Heart left ventricle (tissue), 16 donors: ENCODE measurements around the gene CCNQ. TPM values are rescaled to one million over a fixed set of nuclear protein-coding genes. Genes with fewer than 3 reads are reported as not detected.
A peak's percentile ranks its signal among the peaks of the same experiment; 100 is the strongest.

Experiments
- ATAC-seq, 4 donors: fragments of 200-7000 bp; cut with Tn5 transposase; one replicate each; pipeline ENCODE4 v1.9.1; 2020 to 2022; ENCODE audit warnings: moderate library complexity in 4 of 4, mild to moderate bottlenecking in 3 of 4, moderate number of reproducible peaks in 1 of 4
- DNase-seq, 5 donors: peaks; one replicate each; pipeline ENCODE4 v3.0.0-alpha.2; 2020
- H3K27ac ChIP-seq, 12 donors: fragments of 200-600 bp; sonication (generic) in 4 of 12; one replicate each; pipeline versions ENCODE4 v1.5.0 to v1.8.0; 2016 to 2022; ENCODE audit warnings: mild to moderate bottlenecking in 2 of 12
- H3K27me3 ChIP-seq, 9 donors: fragments of 200-600 bp; sonication (generic) in 2 of 9; one replicate each; pipeline versions ENCODE4 v1.5.1 to v1.8.0; 2016 to 2022; ENCODE audit warnings: mild to moderate bottlenecking in 3 of 9
- H3K36me3 ChIP-seq, 9 donors: fragments of 200-600 bp; sonication (generic) in 2 of 9; one replicate each; pipeline versions ENCODE4 v1.5.0 to v1.8.0; 2018 to 2022; ENCODE audit warnings: mild to moderate bottlenecking in 2 of 9
- H3K4me1 ChIP-seq, 12 donors: fragments of 200-600 bp; sonication (generic) in 4 of 12; one replicate each; pipeline versions ENCODE4 v1.5.0 to v1.8.0; 2016 to 2022; ENCODE audit warnings: mild to moderate bottlenecking in 3 of 12
- H3K4me3 ChIP-seq, 12 donors: fragments of 200-600 bp; sonication (generic) in 4 of 12; one replicate each; pipeline versions ENCODE4 v1.5.0 to v1.8.0; 2017 to 2022; ENCODE audit warnings: mild to moderate bottlenecking in 9 of 12, moderate library complexity in 4 of 12
- H3K9me3 ChIP-seq, 12 donors: fragments of 200-600 bp; sonication (generic) in 4 of 12; one replicate each; pipeline versions ENCODE4 v1.5.0 to v1.8.0; 2016 to 2022; ENCODE audit warnings: mild to moderate bottlenecking in 1 of 12
- POLR2A ChIP-seq, 2 donors: fragments of 450-650 bp; IDR thresholded peaks; one replicate each; pipeline ENCODE4 v1.6.1; 2017; ENCODE audit warnings: antibody characterized with exemption in 2 of 2, mild to moderate bottlenecking in 2 of 2, moderate library complexity in 2 of 2
- WGBS, 4 donors: extraction: QIAGEN DNeasy Blood & Tissue Kit in 2 of 4; methylation state at CpG; one replicate each; pipeline versions ENCODE4 v1.1.5 to v1.1.7; 2013 to 2018; 5-methylcytosine and 5-hydroxymethylcytosine counted together
- intact Hi-C, 10 donors: fragments of 100-400 bp; cut with DNase I; formaldehyde crosslinking; loops; one replicate each; pipeline versions ENCODE4 v1.11.1 to v1.14.2; 2022
- polyA plus RNA-seq, 2 donors: library from polyadenylated mRNA; stranded (reverse); fragments of 200-250 nt; gene quantifications; one replicate each; pipeline ENCODE4 v1.2.3, GENCODE V29; 2013
- total RNA-seq, 9 donors: library from RNA; depleted of rRNA in 2 of 9; stranded (reverse); fragments of >200 nt in 2 of 9; fragmentation: NEBNext Ultra II Directional in 3 of 9; extraction: Animal tissue kit (Norgen Biotek cat#: 25700) in 3 of 9; gene quantifications; one replicate each; pipeline versions ENCODE4 v1.1.0 to v1.2.4, GENCODE V29; 2016 to 2023
- TF ChIP-seq, protein P1 (sequence below), 12 donors: fragments of 200-600 bp; sonication (generic) in 4 of 12; IDR thresholded peaks; one replicate each; pipeline versions ENCODE4 v1.5.0 to v1.8.0; 2018 to 2022; ENCODE audit warnings: antibody characterized with exemption in 12 of 12, mild to moderate bottlenecking in 5 of 12
- donor health status: ischemic (EF 13 %, LVEDD 7.1; RV severe dilation, severe dysfunction).
- donor health status: healthy with polysubstance abuse.
- donor health status: DM: no; HTN: yes; CAD: no.
- donor health status: DM: no; HTN: no; CAD: no.
- donor health status: ischemic (EF 25% LVEDD 6.9; RV normal size, moderate dysfunction).
- donor health status: ischemic (EF 25% LVEDD 5.7; RV mildly dilated, moderate dysfunction).
- donor health status: healthy.
- donor health status: DM: yes; HTN: yes; CAD: no.
- donor health status: ischemic (EF 35%, LVEDD 5.7; RV mildly dilated, moderate dysfunction).
- donor health status: nonischemic (EF 11% LVEDD 7.7; RV severe dilation, severe dysfunction).
- donor health status: DM: yes; HTN: yes; CAD: no.
- donor health status: PGD.
- donor health status: ischemic (EF 29% LVEDD 5.4; RV normal size, mild dysfunction).
- donor health status: nonischemic (EF 23%, LVEDD 6.1; RV moderate dilation, normal function).

The CCNQ gene
- total and polyA plus RNA-seq, 11 donors: 16.2 to 126 (median 46.5) TPM

GRCh38 chrX:153623310-153624029 is 24.5 kb upstream of the CCNQ start:
- H3K4me1 ChIP-seq: no peaks in the 10 kb centered on the region
- peak in 1 of 5 donors; percentile 15 for DNase-seq
- H3K27me3 ChIP-seq: peaks cover 0 to 21% (median 0%) of the 10 kb centered on the region in 9 donors
- H3K9me3 ChIP-seq: no peaks in the 10 kb centered on the region
- no peak for ATAC-seq
- H3K36me3 ChIP-seq: no peaks in the 10 kb centered on the region
- TF ChIP-seq POLR2A (IDR thresholded peaks at IDR 0.05): no peak
- intact Hi-C loops: loop anchor here in 1 of 10 donors (10.0 kb wide), 1 partner anchor 371 kb away; no protein-coding TSS in a partner anchor
- H3K27ac ChIP-seq: no peak overlapping the region
- no peak overlapping the region for H3K4me3 ChIP-seq
- 78 to 84% (median 79%) methylated on average over 12 to 16 of the region's 16 CpGs for WGBS, 4 donors

- Histone ChIP-seq H3K36me3 (no peaks in the 10 kb centered on the region), H3K27me3 (peaks cover 0 to 27% (median 0%) of the 10 kb centered on the region in 9 donors), H3K9me3 (no peaks in the 10 kb centered on the region), H3K4me1 (no peaks in the 10 kb centered on the region), H3K27ac (no peak overlapping the region), H3K4me3 (no peak overlapping the region)
- intact Hi-C loops: loop anchor here in 1 of 10 donors (10.0 kb wide), 1 partner anchor 372 kb away; no protein-coding TSS in a partner anchor
- WGBS, 4 donors: 74 to 81% (median 76%) methylated on average over 17 of the region's 17 CpGs
- DNase-seq: no peak
- TF ChIP-seq, protein P1, sequence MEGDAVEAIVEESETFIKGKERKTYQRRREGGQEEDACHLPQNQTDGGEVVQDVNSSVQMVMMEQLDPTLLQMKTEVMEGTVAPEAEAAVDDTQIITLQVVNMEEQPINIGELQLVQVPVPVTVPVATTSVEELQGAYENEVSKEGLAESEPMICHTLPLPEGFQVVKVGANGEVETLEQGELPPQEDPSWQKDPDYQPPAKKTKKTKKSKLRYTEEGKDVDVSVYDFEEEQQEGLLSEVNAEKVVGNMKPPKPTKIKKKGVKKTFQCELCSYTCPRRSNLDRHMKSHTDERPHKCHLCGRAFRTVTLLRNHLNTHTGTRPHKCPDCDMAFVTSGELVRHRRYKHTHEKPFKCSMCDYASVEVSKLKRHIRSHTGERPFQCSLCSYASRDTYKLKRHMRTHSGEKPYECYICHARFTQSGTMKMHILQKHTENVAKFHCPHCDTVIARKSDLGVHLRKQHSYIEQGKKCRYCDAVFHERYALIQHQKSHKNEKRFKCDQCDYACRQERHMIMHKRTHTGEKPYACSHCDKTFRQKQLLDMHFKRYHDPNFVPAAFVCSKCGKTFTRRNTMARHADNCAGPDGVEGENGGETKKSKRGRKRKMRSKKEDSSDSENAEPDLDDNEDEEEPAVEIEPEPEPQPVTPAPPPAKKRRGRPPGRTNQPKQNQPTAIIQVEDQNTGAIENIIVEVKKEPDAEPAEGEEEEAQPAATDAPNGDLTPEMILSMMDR (IDR thresholded peaks at IDR 0.05): no peak
- TF ChIP-seq POLR2A (IDR thresholded peaks at IDR 0.05): no peak
- ATAC-seq: no peak
Measured at GRCh38 chrX:153622661-153623309, 23.8 kb upstream of the CCNQ start.

DNA sequence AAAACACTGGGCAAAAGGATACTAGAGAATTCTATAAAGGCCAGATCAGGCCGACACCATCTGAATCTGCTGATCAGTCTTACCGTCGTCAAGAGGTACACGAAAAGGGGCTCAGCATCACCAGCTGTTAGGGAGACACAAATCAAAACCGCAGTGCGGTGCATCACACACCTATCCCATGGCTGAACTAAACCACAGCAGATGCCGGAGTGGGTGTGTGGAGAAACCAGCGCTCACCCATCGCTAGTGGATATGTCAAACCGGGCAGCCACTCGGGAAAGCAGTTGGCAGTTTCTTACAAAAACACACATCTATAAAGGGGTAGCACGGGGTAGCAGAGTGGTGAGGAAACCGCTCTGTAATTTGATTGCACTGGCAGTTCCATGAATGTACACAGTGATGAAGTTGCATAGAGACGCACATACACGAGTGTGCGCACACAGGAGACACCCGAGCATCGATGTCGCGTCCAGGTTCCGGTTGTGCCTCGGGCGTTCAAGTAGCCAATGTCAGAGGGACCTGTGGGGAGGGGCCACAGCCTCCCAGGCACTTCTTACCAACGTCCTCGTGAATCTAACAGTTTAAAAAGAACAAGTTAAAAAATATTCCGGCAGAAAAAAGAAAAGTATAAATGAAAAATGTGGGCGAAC is 23.1 kb upstream of the CCNQ start:
- H3K9me3 ChIP-seq: no peaks in the 10 kb centered on the region
- no peaks in the 10 kb centered on the region for H3K36me3 ChIP-seq
- H3K4me1 ChIP-seq: no peaks in the 10 kb centered on the region
- WGBS, 4 donors: 86 to 92% (median 90%) methylated on average over 27 of the region's 27 CpGs
- no peak for ATAC-seq
- TF ChIP-seq POLR2A (IDR thresholded peaks at IDR 0.05): no peak
- TF ChIP-seq, protein P1 (IDR thresholded peaks at IDR 0.05): no peak
- intact Hi-C loops: loop anchor here in 1 of 10 donors (10.0 kb wide), 1 partner anchor 373 kb away; no protein-coding TSS in a partner anchor
- no peak overlapping the region for H3K27ac ChIP-seq
- peak in 1 of 5 donors; percentile 7 for DNase-seq
- H3K27me3 ChIP-seq: peaks cover 0 to 29% (median 0%) of the 10 kb centered on the region in 9 donors
- H3K4me3 ChIP-seq: no peak overlapping the region

GRCh38 chrX:153620576-153620975 is 21.6 kb upstream of the CCNQ start:
- H3K36me3 ChIP-seq: no peaks in the 10 kb centered on the region
- 75 to 84% (median 82%) methylated on average over 5 of the region's 5 CpGs for WGBS, 4 donors
- TF ChIP-seq, protein P1 (IDR thresholded peaks at IDR 0.05): no peak
- TF ChIP-seq POLR2A (IDR thresholded peaks at IDR 0.05): no peak
- intact Hi-C loops: loop anchor here in 1 of 10 donors (10.0 kb wide), 1 partner anchor 374 kb away; no protein-coding TSS in a partner anchor
- no peak overlapping the region for H3K27ac ChIP-seq
- ATAC-seq (no peak), DNase-seq (no peak)
- peaks cover 0 to 42% (median 0%) of the 10 kb centered on the region in 9 donors for H3K27me3 ChIP-seq
- no peaks in the 10 kb centered on the region for H3K4me1 ChIP-seq
- no peaks in the 10 kb centered on the region for H3K9me3 ChIP-seq
- no peak overlapping the region for H3K4me3 ChIP-seq
